Pancreas (tissue), 10 donors: ENCODE measurements around the gene CBFB. TPM values are rescaled to one million over a fixed set of nuclear protein-coding genes. Genes with fewer than 3 reads are reported as not detected.
"Not testable (repeated sequence)": the region's sequence is repeated elsewhere in the genome, so short reads cannot be mapped to it uniquely, and the experiment has no call there.

Experiments used
- ATAC-seq, 4 donors: fragments of 200-7000 bp; cut with Tn5 transposase; one replicate each; pipeline versions ENCODE4 v1.8.0 to v1.9.1; 2020; ENCODE audit warnings: mild to moderate bottlenecking in 4 of 4, moderate library complexity in 4 of 4
- DNase-seq, 6 donors: peaks; one replicate each; pipeline ENCODE4 v3.0.0-alpha.2; 2020
- FAIRE-seq: peaks from 2 replicates; lab custom pipeline; 2012; peaks lifted over from hg19 to GRCh38; lab: Jason Lieb, UNC
- H3K27ac ChIP-seq, 4 donors: fragments of 200-600 bp; sonication (generic); 1 replicate in 3 of 4; 2 replicates in 1 of 4; pipeline versions ENCODE4 v1.5.0 to v1.8.0; 2020
- H3K27me3 ChIP-seq, 4 donors: fragments of 200-600 bp; one replicate each; pipeline ENCODE4 v1.8.0; 2021
- H3K36me3 ChIP-seq, 3 donors: fragments of 200-600 bp; sonication (generic) in 1 of 3; one replicate each; pipeline versions ENCODE4 v1.5.0 to v1.8.0; 2020 to 2021
- H3K4me1 ChIP-seq, 3 donors: fragments of 200-600 bp; one replicate each; pipeline ENCODE4 v1.8.0; 2021
- H3K4me3 ChIP-seq, 4 donors: fragments of 200-600 bp; sonication (generic) in 2 of 4; one replicate each; pipeline versions ENCODE4 v1.5.0 to v1.8.0; 2020 to 2021
- H3K9me3 ChIP-seq, 4 donors: fragments of 200-600 bp; one replicate each; pipeline ENCODE4 v1.8.0; 2021
- WGBS, 2 donors: extraction: QIAGEN DNeasy Blood & Tissue Kit; methylation state at CpG; one replicate each; pipeline ENCODE4 v1.1.7; 2013; 5-methylcytosine and 5-hydroxymethylcytosine counted together
- intact Hi-C, 3 donors: fragments of 100-400 bp; cut with DNase I; formaldehyde crosslinking; loops; one replicate each; pipeline versions ENCODE4 v1.11.1 to v1.14.2; 2022
- polyA plus RNA-seq, 2 donors: library from polyadenylated mRNA; stranded (reverse); fragments of 200-250 nt; gene quantifications; one replicate each; pipeline ENCODE4 v1.2.3, GENCODE V29; 2013
- total RNA-seq, 6 donors: library from RNA; stranded (reverse); fragmentation: NEBNext Ultra II Directional in 4 of 6; extraction: Animal tissue kit (Norgen Biotek cat#: 25700) in 4 of 6; gene quantifications; one replicate each; pipeline versions ENCODE4 v1.2.1 to v1.2.4, GENCODE V29; 2021 to 2023
- TF ChIP-seq, protein P1 (sequence below), 4 donors: fragments of 200-600 bp; sonication (generic) in 3 of 4; IDR thresholded peaks; one replicate each; pipeline versions ENCODE4 v1.5.0 to v1.8.0; 2021; ENCODE audit warnings: antibody characterized with exemption in 4 of 4
- donor health status: healthy with polysubstance abuse.
- donor health status: DM: no; HTN: no; CAD: no; lungs with moderate emphysema.
- donor health status: DM: no; HTN: no; CAD: no.
- donor health status: control.
- donor health status: control.
- donor health status: Bipolar disorder and iron deficiency.
- donor health status: DM: yes; HTN: yes; CAD: no.
- donor health status: DM: no; HTN: no; CAD: no.
- donor health status: DM: no; HTN: no; CAD: no.
- donor health status: DM: yes; HTN: yes; CAD: no.

The CBFB gene
- total and polyA plus RNA-seq, 8 donors, result 11.5 to 27.0 (median 19.6) TPM

DNA sequence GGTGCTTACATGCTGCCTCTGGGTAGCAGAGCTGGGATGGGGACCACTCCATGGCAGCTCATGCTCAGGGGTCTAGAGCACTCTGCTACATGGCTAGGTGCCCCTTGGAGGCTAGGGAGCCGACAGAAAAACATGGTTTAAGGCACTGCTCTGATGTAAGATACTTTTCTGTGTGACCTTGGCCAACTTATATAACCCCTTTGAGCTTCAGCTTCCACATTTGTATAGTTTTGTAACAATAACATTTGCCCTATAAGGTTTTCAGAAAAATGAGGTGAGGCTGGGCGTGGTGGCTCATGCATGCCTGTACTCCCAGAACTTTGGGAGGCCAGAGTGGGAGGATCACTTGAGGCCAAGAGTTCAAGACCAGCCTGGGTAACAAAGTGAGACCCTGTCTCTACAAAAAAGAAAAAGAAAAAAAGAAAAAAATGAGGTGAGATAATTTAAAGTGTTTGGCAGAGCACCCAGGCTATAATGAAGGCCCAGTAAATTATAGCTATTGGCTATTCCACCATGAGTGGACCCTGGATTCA lies 37.3 kb upstream of the CBFB start:
- H3K27me3 ChIP-seq, result no peaks in the 10 kb centered on the region
- no peak for DNase-seq
- peaks cover 0 to 6% (median 1%) of the 10 kb centered on the region in 3 donors for H3K4me1 ChIP-seq
- no peak overlapping the region for H3K27ac ChIP-seq
- TF ChIP-seq, protein P1, sequence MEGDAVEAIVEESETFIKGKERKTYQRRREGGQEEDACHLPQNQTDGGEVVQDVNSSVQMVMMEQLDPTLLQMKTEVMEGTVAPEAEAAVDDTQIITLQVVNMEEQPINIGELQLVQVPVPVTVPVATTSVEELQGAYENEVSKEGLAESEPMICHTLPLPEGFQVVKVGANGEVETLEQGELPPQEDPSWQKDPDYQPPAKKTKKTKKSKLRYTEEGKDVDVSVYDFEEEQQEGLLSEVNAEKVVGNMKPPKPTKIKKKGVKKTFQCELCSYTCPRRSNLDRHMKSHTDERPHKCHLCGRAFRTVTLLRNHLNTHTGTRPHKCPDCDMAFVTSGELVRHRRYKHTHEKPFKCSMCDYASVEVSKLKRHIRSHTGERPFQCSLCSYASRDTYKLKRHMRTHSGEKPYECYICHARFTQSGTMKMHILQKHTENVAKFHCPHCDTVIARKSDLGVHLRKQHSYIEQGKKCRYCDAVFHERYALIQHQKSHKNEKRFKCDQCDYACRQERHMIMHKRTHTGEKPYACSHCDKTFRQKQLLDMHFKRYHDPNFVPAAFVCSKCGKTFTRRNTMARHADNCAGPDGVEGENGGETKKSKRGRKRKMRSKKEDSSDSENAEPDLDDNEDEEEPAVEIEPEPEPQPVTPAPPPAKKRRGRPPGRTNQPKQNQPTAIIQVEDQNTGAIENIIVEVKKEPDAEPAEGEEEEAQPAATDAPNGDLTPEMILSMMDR (IDR thresholded peaks at IDR 0.05), result no peak
- H3K4me3 ChIP-seq, result no peak overlapping the region
- WGBS, 2 donors, result 71 to 76% methylated on average over 2 of the region's 2 CpGs
- H3K9me3 ChIP-seq, result no peaks in the 10 kb centered on the region
- no peak for ATAC-seq
- H3K36me3 ChIP-seq, result no peaks in the 10 kb centered on the region
- no peak for FAIRE-seq
- intact Hi-C loops, result no loop called here

DNA sequence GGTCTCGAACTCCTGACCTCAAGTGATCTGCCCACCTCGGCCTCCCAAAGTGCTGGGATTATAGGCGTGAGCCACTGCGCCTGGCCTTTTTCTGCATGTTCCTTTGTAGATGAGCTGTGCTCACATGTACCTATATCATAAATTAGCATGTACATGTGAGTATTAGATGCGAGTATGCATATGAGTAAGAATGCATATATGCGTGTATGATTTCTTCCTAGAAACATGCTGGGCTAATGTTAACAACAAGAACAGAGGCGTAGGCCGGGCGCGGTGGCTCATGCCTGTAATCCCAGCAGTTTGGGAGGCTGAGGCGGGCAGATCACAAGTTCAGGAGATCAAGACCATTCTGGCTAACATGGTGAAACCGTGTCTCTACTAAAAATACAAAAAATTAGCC lies 35.4 kb upstream of the CBFB start:
- H3K27me3 ChIP-seq, H3K27ac ChIP-seq, H3K9me3 ChIP-seq, H3K36me3 ChIP-seq, ATAC-seq, H3K4me3 ChIP-seq, FAIRE-seq, intact Hi-C loops, DNase-seq: not testable (repeated sequence)
- H3K4me1 ChIP-seq, result peaks cover 6 to 13% (median 10%) of the 10 kb centered on the region in 3 donors
- 91 to 95% methylated on average over 11 to 12 of the region's 12 CpGs for WGBS, 2 donors

DNA sequence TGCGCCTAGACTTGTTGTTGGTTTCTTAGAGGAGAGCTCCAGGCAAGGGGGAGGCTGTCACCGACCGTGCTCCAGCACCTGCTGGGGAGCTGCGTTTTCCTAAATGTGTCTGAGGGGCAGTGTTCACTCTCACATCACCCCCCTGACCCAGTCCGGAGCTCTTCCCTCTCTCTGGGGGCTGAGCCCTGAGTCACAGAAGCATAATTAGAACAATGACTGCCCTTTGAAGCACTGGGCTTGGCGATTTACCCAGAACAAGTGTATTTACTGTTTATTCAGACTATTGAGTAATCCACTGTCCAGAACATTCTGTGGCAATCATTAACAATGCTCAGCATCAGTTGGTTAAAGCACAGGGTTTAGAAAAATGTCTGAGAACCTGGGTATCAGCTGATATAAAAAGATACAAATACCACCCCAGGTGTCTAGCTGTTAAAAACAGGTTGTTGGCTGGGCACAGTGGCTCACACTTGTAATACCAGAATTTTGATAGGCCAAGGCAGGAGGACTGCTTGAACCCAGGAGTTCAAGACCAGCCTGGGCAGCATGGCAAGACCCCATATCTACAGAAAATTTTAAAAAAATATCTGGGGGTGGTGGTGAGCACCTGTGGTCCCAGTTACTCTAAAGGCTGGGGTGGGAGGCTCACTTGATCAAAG lies 32.5 kb upstream of the CBFB start:
- Histone ChIP-seq H3K4me3 (no peak overlapping the region), H3K4me1 (peaks cover 10 to 13% (median 10%) of the 10 kb centered on the region in 3 donors), H3K36me3 (no peaks in the 10 kb centered on the region), H3K9me3 (no peaks in the 10 kb centered on the region), H3K27ac (peak overlapping the region; percentile 65 to 86 (median 76)), H3K27me3 (no peaks in the 10 kb centered on the region)
- intact Hi-C loops, result no loop called here
- DNase-seq (peak in 4 of 6 donors; percentile 70 to 82 (median 73)), ATAC-seq (peak; percentile 78 to 85 (median 83)), FAIRE-seq (no peak)
- TF ChIP-seq, protein P1 (IDR thresholded peaks at IDR 0.05), result no peak
- 33 to 43% methylated on average over 6 of the region's 6 CpGs for WGBS, 2 donors

DNA sequence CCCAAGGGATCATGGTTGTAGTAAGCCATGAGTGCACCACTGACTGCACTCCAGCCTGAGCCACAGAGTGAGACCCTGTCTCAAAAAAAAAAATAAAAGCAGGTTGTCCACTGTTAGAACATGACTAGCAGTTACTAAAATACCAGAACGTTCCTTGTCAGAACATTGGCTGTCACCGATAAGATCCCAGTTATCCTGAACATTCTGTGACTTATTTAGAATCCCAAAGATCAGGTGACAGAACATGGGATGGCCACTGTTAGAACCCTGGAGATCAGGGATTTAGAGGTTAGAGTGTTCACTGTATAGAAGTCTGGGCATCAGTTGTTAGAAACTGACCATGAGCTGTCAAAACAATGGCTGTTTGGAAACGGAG lies 32.0 kb upstream of the CBFB start:
- TF ChIP-seq, protein P1 (IDR thresholded peaks at IDR 0.05), result no peak
- 47 to 51% methylated on average over 3 of the region's 3 CpGs for WGBS, 2 donors
- no peak for FAIRE-seq
- intact Hi-C loops, result no loop called here
- no peaks in the 10 kb centered on the region for H3K9me3 ChIP-seq
- H3K27me3 ChIP-seq, result no peaks in the 10 kb centered on the region
- H3K36me3 ChIP-seq, result no peaks in the 10 kb centered on the region
- H3K4me1 ChIP-seq, result peaks cover 10 to 13% (median 10%) of the 10 kb centered on the region in 3 donors
- H3K4me3 ChIP-seq, result no peak overlapping the region
- ATAC-seq, result peak in 2 of 4 donors; percentile 2
- DNase-seq, result no peak
- peak overlapping the region; percentile 65 to 86 (median 74) for H3K27ac ChIP-seq

DNA sequence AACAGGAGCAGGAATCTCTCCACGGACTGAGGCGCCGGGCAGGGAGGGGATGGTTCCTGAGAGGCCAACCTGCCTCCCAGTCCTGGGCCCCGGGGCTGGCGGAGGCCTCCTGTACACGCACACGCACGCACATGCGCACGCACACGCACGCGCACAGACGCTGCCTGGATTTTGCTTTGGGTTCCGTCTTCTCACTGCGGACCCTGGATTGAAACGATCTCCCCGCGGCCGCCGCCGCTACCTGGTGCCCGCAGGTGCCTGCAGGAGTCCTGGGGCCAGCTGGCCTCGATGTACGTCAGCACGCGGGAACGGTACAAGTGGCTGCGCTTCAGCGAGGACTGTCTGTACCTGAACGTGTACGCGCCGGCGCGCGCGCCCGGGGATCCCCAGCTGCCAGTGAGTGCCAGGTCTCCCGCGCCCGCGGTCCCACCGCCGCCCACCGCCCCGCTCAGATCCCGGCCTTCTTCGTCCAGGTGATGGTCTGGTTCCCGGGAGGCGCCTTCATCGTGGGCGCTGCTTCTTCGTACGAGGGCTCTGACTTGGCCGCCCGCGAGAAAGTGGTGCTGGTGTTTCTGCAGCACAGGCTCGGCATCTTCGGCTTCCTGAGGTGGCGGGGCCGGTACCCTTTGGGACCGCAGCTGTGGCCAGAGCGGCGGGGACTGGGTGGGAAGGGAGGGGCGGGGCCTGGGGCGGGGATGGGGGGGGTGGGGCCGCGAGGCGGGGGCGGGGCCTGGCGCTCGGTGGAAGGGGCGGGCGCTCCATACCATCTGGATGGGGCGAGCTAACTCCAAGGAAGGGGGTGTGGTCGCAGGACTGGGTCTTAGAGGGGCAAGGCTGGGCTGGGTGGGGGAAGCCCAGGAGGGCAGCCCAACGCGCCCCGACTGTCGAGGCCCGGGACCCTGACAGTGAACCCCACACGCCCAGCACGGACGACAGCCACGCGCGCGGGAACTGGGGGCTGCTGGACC lies 28.3 kb upstream of the CBFB start:
- Histone ChIP-seq H3K27me3 (no peaks in the 10 kb centered on the region), H3K4me3 (peak overlapping the region; percentile 17 to 47 (median 28)), H3K27ac (peak overlapping the region in 3 of 4 donors; percentile 15 to 51 (median 42)), H3K4me1 (peaks cover 10 to 13% (median 10%) of the 10 kb centered on the region in 3 donors), H3K36me3 (no peaks in the 10 kb centered on the region), H3K9me3 (no peaks in the 10 kb centered on the region)
- peak; percentile 54 to 91 (median 78) for DNase-seq
- intact Hi-C loops, result no loop called here
- TF ChIP-seq, protein P1 (IDR thresholded peaks at IDR 0.05), result no peak
- WGBS, 2 donors, result 5 to 8% methylated on average over 42 to 89 of the region's 89 CpGs
- FAIRE-seq, result no peak
- peak; percentile 60 to 71 (median 66) for ATAC-seq
